Kidney (tissue), 14 donors: ENCODE measurements around the gene MRPL58. TPM values are rescaled to one million over a fixed set of nuclear protein-coding genes. Genes with fewer than 3 reads are reported as not detected.
"Not testable (repeated sequence)": the region's sequence is repeated elsewhere in the genome, so short reads cannot be mapped to it uniquely, and the experiment has no call there.

Source experiments
- DNase-seq, 5 donors: peaks; one replicate each; pipeline ENCODE4 v3.0.0-alpha.2; 2013 to 2020
- FAIRE-seq: peaks from 2 replicates; lab custom pipeline; 2012; peaks lifted over from hg19 to GRCh38; lab: Jason Lieb, UNC
- H3K27ac ChIP-seq, 2 donors: one replicate each; pipeline ENCODE4 v1.7.0; 2013; ENCODE audit warnings: low read depth in 2 of 2, low read length in 2 of 2, inconsistent platforms in 1 of 2
- H3K27me3 ChIP-seq: one replicate; pipeline ENCODE4 v1.7.1; 2013; ENCODE audit warnings: low read length, inconsistent platforms; ENCODE audit not compliant: control insufficient read depth, insufficient read depth
- H3K36me3 ChIP-seq, 3 donors: one replicate each; pipeline versions ENCODE4 v1.7.0 to v1.7.1; 2013; ENCODE audit warnings: low read length in 3 of 3, control low read depth in 1 of 3, inconsistent platforms in 1 of 3; ENCODE audit not compliant: insufficient read depth in 3 of 3, control insufficient read depth in 2 of 3
- H3K4me1 ChIP-seq, 3 donors: one replicate each; pipeline versions ENCODE4 v1.7.0 to v1.7.1; 2013; ENCODE audit warnings: low read length in 3 of 3, inconsistent platforms in 1 of 3, low read depth in 1 of 3; ENCODE audit not compliant: control insufficient read depth in 2 of 3, insufficient read depth in 2 of 3
- H3K4me3 ChIP-seq, 3 donors: one replicate each; pipeline versions ENCODE4 v1.7.0 to v1.8.1; 2013; ENCODE audit warnings: low read length in 3 of 3, control low read depth in 1 of 3, inconsistent platforms in 1 of 3
- H3K9ac ChIP-seq, 3 donors: one replicate each; pipeline versions ENCODE4 v1.7.0 to v1.7.1; 2013; ENCODE audit warnings: low read length in 3 of 3, control low read depth in 1 of 3, inconsistent platforms in 1 of 3
- H3K9me3 ChIP-seq, 3 donors: one replicate each; pipeline versions ENCODE4 v1.7.0 to v1.7.1; 2013; ENCODE audit warnings: low read length in 3 of 3, control low read depth in 1 of 3, inconsistent platforms in 1 of 3; ENCODE audit not compliant: control insufficient read depth in 2 of 3, insufficient read depth in 1 of 3
- CTCF ChIP-seq: IDR thresholded peaks from 3 replicates; pipeline ENCODE4 v1.5.1; 2012; ENCODE audit warnings: mild to moderate bottlenecking, moderate library complexity, borderline replicate concordance; ENCODE audit not compliant: insufficient read depth; ENCODE audit errors: extremely low read depth
- intact Hi-C: fragments of 100-400 bp; cut with DNase I; formaldehyde crosslinking; loops from one replicate; pipeline ENCODE4 v1.11.1; 2022
- polyA plus RNA-seq: library from polyadenylated mRNA; stranded (reverse); fragments of 350-450 nt; fragmentation: Illumina TruSeq; extraction: RNeasy Lipid Tissue Mini Kit (QIAGEN cat#74804); gene quantifications from one replicate; pipeline ENCODE4 v1.2.3, GENCODE V29; 2014; ENCODE audit warnings: low read depth, low replicate concordance; ENCODE audit not compliant: insufficient read depth
- total RNA-seq: library from RNA; stranded (reverse); fragmentation: NEBNext Ultra II Directional; extraction: Animal tissue kit (Norgen Biotek cat#: 25700); gene quantifications from one replicate; pipeline ENCODE4 v1.2.1, GENCODE V29; 2021
- donor health status: control.
- donor health status: control.
- donor health status: control.
- donor health status: control.
- donor health status: control.
- donor health status: DM: yes; HTN: yes; CAD: no.
- donor health status: Normal renal cell carcinoma (clear cell type).

MRPL58 gene
- total and polyA plus RNA-seq, 2 donors from 2014 or later: 23.1 to 84.5 TPM

GRCh38 chr17:75039238-75039637 is 26.8 kb downstream of the MRPL58 start:
- Histone ChIP-seq H3K4me3 (no peak overlapping the region), H3K4me1 (peaks cover 0 to 5% (median 0%) of the 10 kb centered on the region in 3 donors), H3K36me3 (peaks cover 13 to 43% (median 25%) of the 10 kb centered on the region in 3 donors), H3K9ac (no peak overlapping the region), H3K27me3 (no peaks in the 10 kb centered on the region), H3K27ac (no peak overlapping the region), H3K9me3 (no peaks in the 10 kb centered on the region)
- intact Hi-C loops: no loop called here
- DNase-seq (no peak), FAIRE-seq (no peak)
- TF ChIP-seq CTCF: no peak

GRCh38 chr17:75041656-75042280 is 29.3 kb downstream of the MRPL58 start:
- Histone ChIP-seq H3K27me3 (no peaks in the 10 kb centered on the region), H3K27ac (no peak overlapping the region), H3K4me3 (no peak overlapping the region), H3K9me3 (no peaks in the 10 kb centered on the region), H3K4me1 (no peaks in the 10 kb centered on the region), H3K9ac (no peak overlapping the region), H3K36me3 (peaks cover 13 to 43% (median 25%) of the 10 kb centered on the region in 3 donors)
- intact Hi-C loops: no loop called here
- DNase-seq: no peak
- no peak for FAIRE-seq
- no peak for TF ChIP-seq CTCF

- H3K9me3 ChIP-seq, H3K4me3 ChIP-seq, H3K27ac ChIP-seq, H3K27me3 ChIP-seq, FAIRE-seq, intact Hi-C loops, DNase-seq, H3K9ac ChIP-seq: not testable (repeated sequence)
- Histone ChIP-seq H3K4me1 (peaks cover 0 to 10% (median 6%) of the 10 kb centered on the region in 3 donors), H3K36me3 (peaks cover 13 to 36% (median 22%) of the 10 kb centered on the region in 3 donors)
These were observed 31.3 kb downstream of the MRPL58 start for GRCh38 chr17:75043789-75044188.

GRCh38 chr17:75044716-75045115 is 32.2 kb downstream of the MRPL58 start:
- no peak for TF ChIP-seq CTCF
- no peak overlapping the region for H3K9ac ChIP-seq
- H3K4me1 ChIP-seq: peaks cover 0 to 10% (median 6%) of the 10 kb centered on the region in 3 donors
- DNase-seq: no peak
- FAIRE-seq: no peak
- H3K36me3 ChIP-seq: peaks cover 10 to 27% (median 14%) of the 10 kb centered on the region in 3 donors
- no peaks in the 10 kb centered on the region for H3K27me3 ChIP-seq
- no peaks in the 10 kb centered on the region for H3K9me3 ChIP-seq
- H3K4me3 ChIP-seq: no peak overlapping the region
- H3K27ac ChIP-seq: no peak overlapping the region
- intact Hi-C loops: no loop called here

GRCh38 chr17:75045946-75046406 is 33.5 kb downstream of the MRPL58 start:
- H3K4me1 ChIP-seq: peaks cover 0 to 10% (median 6%) of the 10 kb centered on the region in 3 donors
- H3K27me3 ChIP-seq, H3K9me3 ChIP-seq, FAIRE-seq, DNase-seq, H3K27ac ChIP-seq, intact Hi-C loops: not testable (repeated sequence)
- peaks cover 5 to 14% (median 6%) of the 10 kb centered on the region in 3 donors for H3K36me3 ChIP-seq
- peak overlapping the region in 2 of 3 donors; percentile 91 to 95 for H3K9ac ChIP-seq
- peak overlapping the region; percentile 69 to 94 (median 86) for H3K4me3 ChIP-seq
